A549 (cell line): ENCODE data around the gene NYAP1. TPM values are rescaled to one million over a fixed set of nuclear protein-coding genes. Genes with fewer than 3 reads are reported as not detected.

ENCODE experiments used
- ATAC-seq, 2 experiments: fragments of 200-7000 bp in 1 of 2; fragments of >200 bp in 1 of 2; cut with Nextera tagmentation in 1 of 2; cut with Tn5 transposase in 1 of 2; 3 replicates each; pipeline versions ENCODE4 v1.8.0 to v1.9.1; 2018 to 2020; ENCODE audit warnings: mild to moderate bottlenecking in 1 of 2, moderate library complexity in 1 of 2
- CTCF ChIA-PET: fragments of 300-600 bp; sonication (Branson Sonifier 250); formaldehyde crosslinking; extraction: SDS; loops from one replicate; lab custom pipeline; 2021; ENCODE audit warnings: antibody characterized with exemption, inconsistent platforms; lab: Yijun Ruan, JAX
- POLR2A ChIA-PET: fragments of 350-600 bp; formaldehyde crosslinking; extraction: SDS; loops from one replicate; lab custom pipeline; 2021; ENCODE audit warnings: antibody characterized with exemption, inconsistent platforms; lab: Yijun Ruan, JAX
- DNase-seq, 2 experiments: peaks; one replicate each; pipeline versions ENCODE4 v3.0.0 to v3.0.0-alpha.2; 2011 to 2016; ENCODE audit warnings: low read depth in 1 of 2, low spot score in 1 of 2
- FAIRE-seq: peaks from 2 replicates; lab custom pipeline; 2011; peaks lifted over from hg19 to GRCh38; lab: Jason Lieb, UNC
- H3K27ac ChIP-seq, 2 experiments: fragments of >200 bp; sonication (Bioruptor Twin); formaldehyde crosslinking; 3 replicates each; pipeline ENCODE4 v1.5.1; 2016 to 2017
- H3K4me1 ChIP-seq: fragments of >200 bp; sonication (Bioruptor Twin); formaldehyde crosslinking; 3 replicates; pipeline ENCODE4 v1.6.1; 2016
- H3K4me2 ChIP-seq: fragments of >200 bp; sonication (Bioruptor Twin); formaldehyde crosslinking; 3 replicates; pipeline ENCODE4 v1.6.1; 2016
- H3K4me3 ChIP-seq: fragments of >200 bp; sonication (Bioruptor Twin); formaldehyde crosslinking; 3 replicates; pipeline ENCODE4 v1.5.1; 2016
- H3K9me3 ChIP-seq: fragments of >200 bp; sonication (Bioruptor Twin); formaldehyde crosslinking; 3 replicates; pipeline ENCODE4 v1.6.1; 2016
- BHLHE40 ChIP-seq: IDR thresholded peaks from 2 replicates; pipeline ENCODE4 v1.6.1; 2012; ENCODE audit warnings: low read depth, low read length, inconsistent platforms
- CBX8 ChIP-seq: fragments of 200-600 bp; sonication (generic); IDR thresholded peaks from 2 replicates; pipeline ENCODE4 v1.6.1; 2016
- CHD4 ChIP-seq: fragments of 200-600 bp; sonication (generic); IDR thresholded peaks from 2 replicates; pipeline ENCODE4 v1.6.1; 2016; ENCODE audit warnings: antibody characterized with exemption, mild to moderate bottlenecking, borderline replicate concordance
- GATA3 ChIP-seq: IDR thresholded peaks from 2 replicates; pipeline ENCODE4 v1.6.1; 2012; ENCODE audit warnings: borderline replicate concordance
- HDAC2 ChIP-seq: fragments of 200-600 bp; sonication (generic); IDR thresholded peaks from 2 replicates; pipeline ENCODE4 v1.6.1; 2016
- HOXA7 ChIP-seq: fragments of 250-450 bp; sonication (Bioruptor Pico); IDR thresholded peaks from 2 replicates; pipeline ENCODE4 v1.5.0; 2020; ENCODE audit warnings: mild to moderate bottlenecking, moderate library complexity
- JUN ChIP-seq, 2 experiments: fragments of >200 bp; sonication (Bioruptor Twin); formaldehyde crosslinking; IDR thresholded peaks; 2 replicates in 1 of 2; 3 replicates in 1 of 2; pipeline ENCODE4 v1.6.1; 2016 to 2017
- JUNB ChIP-seq: fragments of >200 bp; sonication (Bioruptor Twin); formaldehyde crosslinking; IDR thresholded peaks from 2 replicates; pipeline ENCODE4 v1.6.1; 2016
- MAFK ChIP-seq: fragments of 450-650 bp; IDR thresholded peaks from 2 replicates; pipeline ENCODE4 v1.6.1; 2014; ENCODE audit not compliant: partially characterized antibody
- MAZ ChIP-seq: fragments of 150-350 bp; IDR thresholded peaks from 2 replicates; pipeline ENCODE4 v1.6.1; 2014; ENCODE audit warnings: antibody characterized with exemption, low read depth, low read length, borderline replicate concordance
- NPAS2 ChIP-seq: fragments of 250-450 bp; sonication (Bioruptor Pico); IDR thresholded peaks from 2 replicates; pipeline ENCODE4 v1.8.0; 2022; ENCODE audit warnings: mild to moderate bottlenecking, moderate library complexity, borderline replicate concordance
- POLR2AphosphoS2 ChIP-seq: conservative IDR thresholded peaks from 2 replicates; pipeline ENCODE4 v1.6.1; 2012; ENCODE audit warnings: low read length, improper control_type of control experiment, inconsistent platforms
- RAD21 ChIP-seq, 2 experiments: fragments of >200 bp in 1 of 2; sonication (Bioruptor Twin) in 1 of 2; formaldehyde crosslinking in 1 of 2; IDR thresholded peaks in 1 of 2; conservative IDR thresholded peaks in 1 of 2; 2 replicates in 1 of 2; 3 replicates in 1 of 2; pipeline ENCODE4 v1.6.1; 2012 to 2018; ENCODE audit warnings: inconsistent platforms in 1 of 2
- RARB ChIP-seq: fragments of 250-450 bp; sonication (Bioruptor Pico); IDR thresholded peaks from 2 replicates; pipeline ENCODE4 v1.8.0; 2021; ENCODE audit warnings: mild to moderate bottlenecking, moderate library complexity
- RFX5 ChIP-seq: fragments of 450-650 bp; IDR thresholded peaks from 2 replicates; pipeline ENCODE4 v1.7.1; 2014; ENCODE audit warnings: antibody characterized with exemption, mild to moderate bottlenecking, moderate library complexity
- RNF2 ChIP-seq: fragments of 200-600 bp; sonication (generic); IDR thresholded peaks from 2 replicates; pipeline ENCODE4 v1.6.1; 2016; ENCODE audit warnings: low read depth, mild to moderate bottlenecking, antibody characterized with exemption, moderate library complexity, borderline replicate concordance
- SMC3 ChIP-seq: fragments of >200 bp; sonication (Bioruptor Twin); formaldehyde crosslinking; IDR thresholded peaks from 3 replicates; pipeline ENCODE4 v1.6.1; 2018; ENCODE audit warnings: inconsistent platforms
- SREBF2 ChIP-seq: fragments of 450-650 bp; IDR thresholded peaks from 2 replicates; pipeline ENCODE4 v1.6.1; 2014; ENCODE audit warnings: mild to moderate bottlenecking, moderate library complexity
- TP53 ChIP-seq: fragments of 250-450 bp; sonication (Bioruptor Pico); IDR thresholded peaks from 2 replicates; pipeline ENCODE4 v1.5.0; 2021; ENCODE audit warnings: mild to moderate bottlenecking, moderate library complexity
- ZC3H11A ChIP-seq: fragments of 450-650 bp; IDR thresholded peaks from 2 replicates; pipeline ENCODE4 v1.6.1; 2014; ENCODE audit warnings: antibody characterized with exemption, mild to moderate bottlenecking
- ZSCAN20 ChIP-seq: fragments of 250-450 bp; sonication (Bioruptor Pico); IDR thresholded peaks from 2 replicates; pipeline ENCODE4 v1.8.0; 2022; ENCODE audit warnings: mild to moderate bottlenecking, moderate library complexity
- WGBS: methylation state at CpG from one replicate; pipeline ENCODE4 v1.1.6; 2017; ENCODE audit errors: missing lambda C conversion rate; 5-methylcytosine and 5-hydroxymethylcytosine counted together
- polyA plus RNA-seq, 4 experiments: library from polyadenylated mRNA; depleted of rRNA in 3 of 4; stranded (reverse); fragments of >200 nt; fragmentation: RNase III in 1 of 4; extraction: RNeasy Plus Mini Kit Qiagen cat#74134 plus additional on column Dnase treatment in 1 of 4; gene quantifications; 2 replicates in 3 of 4; 3 replicates in 1 of 4; pipeline ENCODE4 v1.2.3, GENCODE V29; 2011 to 2017
- TF ChIP-seq, protein P1 (sequence below): IDR thresholded peaks from 2 replicates; pipeline ENCODE4 v1.6.1; 2012
- TF ChIP-seq, protein P2 (sequence below): fragments of 250-450 bp; sonication (Bioruptor Pico); IDR thresholded peaks from 2 replicates; pipeline ENCODE4 v1.5.0; 2021; ENCODE audit warnings: mild to moderate bottlenecking, moderate library complexity, borderline replicate concordance
- TF ChIP-seq, protein P3 (sequence below): fragments of >200 bp; sonication (Bioruptor Twin); formaldehyde crosslinking; IDR thresholded peaks from 3 replicates; pipeline ENCODE4 v1.6.1; 2016

NYAP1 gene
- polyA plus RNA-seq, 2 of the 4 experiments (the other 2 are of a cell fraction), result 0.47 to 3.1 TPM

DNA sequence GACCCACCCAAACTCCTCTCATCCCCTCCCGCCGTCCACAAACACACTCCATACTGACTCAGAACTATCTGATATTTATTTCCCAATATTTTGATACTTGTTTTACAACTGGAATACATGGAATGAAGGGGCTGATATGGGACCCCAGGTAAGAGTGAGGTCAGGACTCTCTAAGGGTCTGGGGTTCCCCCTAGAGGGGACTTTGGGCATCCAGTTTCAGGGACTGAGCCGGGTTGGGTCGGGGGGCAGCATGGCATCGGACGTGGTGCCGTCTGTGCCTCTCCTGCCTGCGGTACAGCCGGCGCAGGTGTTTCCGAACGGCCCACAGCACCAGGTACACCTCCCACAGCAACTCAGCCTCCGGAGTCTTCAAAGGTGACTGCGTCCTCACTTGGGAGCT lies 27.2 kb upstream of the NYAP1 start:
- CTCF ChIA-PET, result interaction anchor here (0.6 to 1.6 kb wide), 3 partner anchors 13 to 55 kb away, joined by 3 to 7 read pairs (median 3); no protein-coding TSS in a partner anchor
- no peak overlapping the region for H3K4me3 ChIP-seq
- no peak for DNase-seq
- no peak for FAIRE-seq
- H3K4me2 ChIP-seq, result no peak overlapping the region
- H3K4me1 ChIP-seq, result no peaks in the 10 kb centered on the region
- TF ChIP-seq SMC3 (no peak), TP53 (CRISPR knock-in tag) (no peak), NPAS2 (CRISPR knock-in tag) (no peak), CBX8 (no peak), SREBF2 (no peak), ZSCAN20 (CRISPR knock-in tag) (no peak)
- TF ChIP-seq, protein P1, sequence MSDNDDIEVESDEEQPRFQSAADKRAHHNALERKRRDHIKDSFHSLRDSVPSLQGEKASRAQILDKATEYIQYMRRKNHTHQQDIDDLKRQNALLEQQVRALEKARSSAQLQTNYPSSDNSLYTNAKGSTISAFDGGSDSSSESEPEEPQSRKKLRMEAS, result no peak
- 85% methylated on average over 14 of the region's 14 CpGs for WGBS
- ATAC-seq, result no peak
- no peak overlapping the region for H3K27ac ChIP-seq
- H3K9me3 ChIP-seq, result no peaks in the 10 kb centered on the region
- POLR2A ChIA-PET, result interaction anchor here (0.6 kb wide), 1 partner anchor 446 kb away, joined by 3 read pairs; no protein-coding TSS in a partner anchor

DNA sequence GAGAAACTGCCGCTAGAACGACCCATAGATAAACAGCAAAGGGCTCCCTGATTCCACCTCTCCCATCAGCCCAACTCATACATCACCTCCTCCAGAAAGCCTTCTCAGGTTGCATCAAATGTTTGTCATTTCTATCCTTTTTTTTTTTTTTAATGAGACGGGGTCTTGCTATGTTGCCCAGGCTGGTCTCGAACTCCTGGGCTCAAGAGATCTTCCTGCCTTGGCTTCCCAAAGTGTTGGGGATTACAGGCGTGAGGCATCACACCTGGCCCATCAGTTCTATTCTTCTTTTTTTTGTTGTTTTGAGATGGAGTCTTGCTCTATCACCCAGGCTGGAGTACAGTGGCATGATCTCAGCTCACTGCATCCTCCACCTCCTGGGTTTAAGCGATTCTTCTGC lies 26.7 kb upstream of the NYAP1 start:
- 80% methylated on average over 6 of the region's 6 CpGs for WGBS
- H3K4me3 ChIP-seq, result no peak overlapping the region
- no peaks in the 10 kb centered on the region for H3K9me3 ChIP-seq
- H3K4me1 ChIP-seq, result no peaks in the 10 kb centered on the region
- DNase-seq (no peak), FAIRE-seq (no peak), ATAC-seq (no peak)
- H3K27ac ChIP-seq, result no peak overlapping the region
- TF ChIP-seq, protein P2, sequence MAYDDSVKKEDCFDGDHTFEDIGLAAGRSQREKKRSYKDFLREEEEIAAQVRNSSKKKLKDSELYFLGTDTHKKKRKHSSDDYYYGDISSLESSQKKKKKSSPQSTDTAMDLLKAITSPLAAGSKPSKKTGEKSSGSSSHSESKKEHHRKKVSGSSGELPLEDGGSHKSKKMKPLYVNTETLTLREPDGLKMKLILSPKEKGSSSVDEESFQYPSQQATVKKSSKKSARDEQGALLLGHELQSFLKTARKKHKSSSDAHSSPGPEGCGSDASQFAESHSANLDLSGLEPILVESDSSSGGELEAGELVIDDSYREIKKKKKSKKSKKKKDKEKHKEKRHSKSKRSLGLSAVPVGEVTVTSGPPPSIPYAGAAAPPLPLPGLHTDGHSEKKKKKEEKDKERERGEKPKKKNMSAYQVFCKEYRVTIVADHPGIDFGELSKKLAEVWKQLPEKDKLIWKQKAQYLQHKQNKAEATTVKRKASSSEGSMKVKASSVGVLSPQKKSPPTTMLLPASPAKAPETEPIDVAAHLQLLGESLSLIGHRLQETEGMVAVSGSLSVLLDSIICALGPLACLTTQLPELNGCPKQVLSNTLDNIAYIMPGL (CRISPR knock-in tag), result no peak
- TF ChIP-seq JUNB (no peak), BHLHE40 (no peak), MAFK (no peak), JUN (IDR thresholded peaks at IDR 0.05) (no peak), RNF2 (no peak), ZC3H11A (no peak), RAD21 (conservative IDR thresholded peaks at IDR 0.05 in 1 of 2, IDR thresholded peaks at IDR 0.05 in 1 of 2) (no peak), TP53 (CRISPR knock-in tag) (no peak), HOXA7 (no peak), CHD4 (no peak), MAZ (no peak), HDAC2 (no peak), RARB (CRISPR knock-in tag) (no peak), GATA3 (no peak), POLR2AphosphoS2 (no peak), RFX5 (no peak)
- TF ChIP-seq, protein P3, sequence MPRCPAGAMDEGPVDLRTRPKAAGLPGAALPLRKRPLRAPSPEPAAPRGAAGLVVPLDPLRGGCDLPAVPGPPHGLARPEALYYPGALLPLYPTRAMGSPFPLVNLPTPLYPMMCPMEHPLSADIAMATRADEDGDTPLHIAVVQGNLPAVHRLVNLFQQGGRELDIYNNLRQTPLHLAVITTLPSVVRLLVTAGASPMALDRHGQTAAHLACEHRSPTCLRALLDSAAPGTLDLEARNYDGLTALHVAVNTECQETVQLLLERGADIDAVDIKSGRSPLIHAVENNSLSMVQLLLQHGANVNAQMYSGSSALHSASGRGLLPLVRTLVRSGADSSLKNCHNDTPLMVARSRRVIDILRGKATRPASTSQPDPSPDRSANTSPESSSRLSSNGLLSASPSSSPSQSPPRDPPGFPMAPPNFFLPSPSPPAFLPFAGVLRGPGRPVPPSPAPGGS, result no peak
- H3K4me2 ChIP-seq, result no peak overlapping the region
- ChIA-PET CTCF (interaction anchor here (0.6 to 1.6 kb wide), 3 partner anchors 12 to 54 kb away, joined by 3 to 7 read pairs (median 3); no protein-coding TSS in a partner anchor), POLR2A (interaction anchor here (0.7 kb wide), 1 partner anchor 1668 kb away, joined by 3 read pairs; no protein-coding TSS in a partner anchor)
